ENCODE measurements around the gene MAD2L1. TPM values are rescaled to one million over a fixed set of nuclear protein-coding genes. Genes with fewer than 3 reads are reported as not detected.
A peak's percentile ranks its signal among the peaks of the same experiment; 100 is the strongest.
"Not testable (repeated sequence)": the region's sequence is repeated elsewhere in the genome, so short reads cannot be mapped to it uniquely, and the experiment has no call there.

The MAD2L1 gene
- total RNA-seq, 2 donors from 2014 or later = 37.8 to 43.6 TPM

DNA sequence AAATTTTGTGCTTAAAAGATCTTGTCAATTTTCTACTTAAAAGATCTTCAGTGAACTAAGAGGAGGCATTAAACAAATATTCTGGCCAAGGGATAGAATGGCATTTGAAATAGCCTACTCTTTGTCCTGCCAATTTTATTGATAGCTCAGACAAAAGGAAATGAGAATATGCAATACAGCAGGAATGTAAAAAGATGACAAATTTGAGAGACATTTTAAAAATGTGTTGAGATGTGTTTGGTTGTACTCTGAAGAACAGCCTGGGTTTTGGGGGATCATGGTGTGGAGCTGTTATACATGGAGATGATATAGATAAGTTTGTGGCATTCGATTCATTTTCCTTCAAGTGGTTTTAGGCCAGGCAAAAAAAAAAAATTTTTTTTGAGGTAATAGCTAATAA is 11.6 kb upstream of the MAD2L1 start:
- H3K9me3 Mint-ChIP-seq = no peaks in the 10 kb centered on the region
- H3K27ac Mint-ChIP-seq = no peak overlapping the region
- DNase-seq (ENCODE audit: low spot score) (no peak), ATAC-seq (no peak)
- no peaks in the 10 kb centered on the region for H3K36me3 Mint-ChIP-seq
- no peaks in the 10 kb centered on the region for H3K27me3 Mint-ChIP-seq
- H3K4me1 Mint-ChIP-seq (ENCODE audit: low read depth in 2 of 2) = no peaks in the 10 kb centered on the region
- no peak overlapping the region for H3K4me3 Mint-ChIP-seq

DNA sequence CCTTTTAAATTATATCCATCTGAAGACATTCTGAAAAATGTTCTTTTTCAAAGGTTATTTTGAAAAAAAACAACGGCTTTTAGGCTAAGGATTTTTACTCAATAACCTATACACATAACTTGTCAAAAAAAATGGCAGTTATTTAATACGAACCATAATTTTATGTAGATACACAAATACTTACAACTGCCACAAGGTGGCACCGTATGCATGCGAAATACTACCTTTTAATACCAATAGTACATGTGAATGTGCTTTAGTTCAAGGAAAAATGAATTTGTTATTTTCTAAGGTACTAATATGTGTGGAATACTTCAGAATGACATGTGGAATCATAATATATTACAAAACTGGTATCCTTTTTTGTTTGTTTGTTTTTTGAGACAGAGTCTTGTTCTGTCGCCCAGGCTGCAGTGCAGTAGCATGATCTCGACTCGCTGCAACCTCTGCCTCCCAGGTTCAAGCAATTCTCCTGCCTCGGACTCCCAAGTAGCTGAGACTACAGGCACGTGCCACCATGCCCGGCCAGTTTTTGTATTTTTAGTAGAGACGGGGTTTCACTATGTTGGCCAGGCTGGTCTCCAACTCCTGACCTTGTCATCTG is 4.6 kb upstream of the MAD2L1 start:
- Mint-ChIP-seq H3K4me3 (no peak overlapping the region), H3K27me3 (no peaks in the 10 kb centered on the region), H3K36me3 (no peaks in the 10 kb centered on the region), H3K27ac (no peak overlapping the region), H3K4me1 (ENCODE audit: low read depth in 2 of 2) (peaks cover 14 to 19% of the 10 kb centered on the region in 2 donors), H3K9me3 (no peaks in the 10 kb centered on the region)
- DNase-seq (ENCODE audit: low spot score) = peak; percentile 62
- no peak for ATAC-seq

DNA sequence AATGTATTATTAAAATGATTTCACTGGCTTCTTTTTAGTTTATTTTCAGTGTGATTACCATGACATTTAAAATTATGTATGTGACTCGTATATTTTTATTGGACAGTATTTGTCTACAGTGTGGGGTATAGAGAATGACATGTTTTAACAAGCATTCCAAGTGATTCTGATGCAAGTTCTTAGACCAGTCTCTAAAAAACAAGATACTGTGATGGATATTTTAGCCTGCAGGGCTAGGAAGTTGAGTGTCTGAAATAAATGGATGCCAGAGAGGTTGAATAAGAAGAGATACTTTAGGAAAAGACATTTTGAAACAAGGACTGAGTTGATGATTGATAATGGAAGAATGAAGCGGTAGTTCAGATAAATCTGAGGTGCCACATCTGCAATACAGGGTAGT is 3.5 kb upstream of the MAD2L1 start:
- Mint-ChIP-seq H3K27me3 (no peaks in the 10 kb centered on the region), H3K4me1 (ENCODE audit: low read depth in 2 of 2) (peaks cover 16 to 19% of the 10 kb centered on the region in 2 donors), H3K9me3 (no peaks in the 10 kb centered on the region), H3K27ac (no peak overlapping the region), H3K36me3 (no peaks in the 10 kb centered on the region), H3K4me3 (no peak overlapping the region)
- no peak for ATAC-seq
- DNase-seq (ENCODE audit: low spot score) = no peak

DNA sequence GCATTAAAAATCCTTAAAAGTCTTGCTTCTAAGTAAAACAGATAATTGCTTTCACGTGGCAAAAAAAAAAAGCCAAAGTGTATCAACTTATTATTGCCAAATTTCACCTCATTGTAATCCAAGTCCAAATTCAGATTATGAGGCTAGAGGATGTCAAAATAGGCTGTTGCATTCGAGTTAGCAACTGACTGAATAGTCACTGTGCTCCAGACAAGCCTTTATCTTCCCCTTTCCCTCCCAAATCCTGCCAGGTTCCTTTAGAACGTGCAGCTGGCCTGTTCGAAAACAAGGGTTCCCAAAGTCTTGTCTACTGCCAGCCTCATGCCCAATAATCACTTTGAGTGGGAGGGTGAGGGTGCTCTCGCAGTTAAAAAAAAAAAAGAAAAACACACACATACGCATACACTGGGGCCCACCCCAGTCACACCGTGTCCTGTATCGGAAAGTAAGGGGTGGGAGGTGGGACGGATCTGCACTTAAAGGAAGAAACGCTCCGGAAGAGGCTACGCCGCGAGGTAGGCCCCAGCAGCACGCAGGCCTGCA is 603 bp downstream of the MAD2L1 start:
- ATAC-seq (peak in 1 of 2 donors; percentile 74), DNase-seq (ENCODE audit: low spot score) (no peak)
- H3K4me3 Mint-ChIP-seq = peak overlapping the region; percentile 89
- peaks cover 12% of the 10 kb centered on the region for H3K36me3 Mint-ChIP-seq
- H3K27ac Mint-ChIP-seq = peak overlapping the region; percentile 95 to 98
- no peaks in the 10 kb centered on the region for H3K27me3 Mint-ChIP-seq
- peaks cover 25 to 39% of the 10 kb centered on the region in 2 donors for H3K4me1 Mint-ChIP-seq (ENCODE audit: low read depth in 2 of 2)
- H3K9me3 Mint-ChIP-seq = no peaks in the 10 kb centered on the region

DNA sequence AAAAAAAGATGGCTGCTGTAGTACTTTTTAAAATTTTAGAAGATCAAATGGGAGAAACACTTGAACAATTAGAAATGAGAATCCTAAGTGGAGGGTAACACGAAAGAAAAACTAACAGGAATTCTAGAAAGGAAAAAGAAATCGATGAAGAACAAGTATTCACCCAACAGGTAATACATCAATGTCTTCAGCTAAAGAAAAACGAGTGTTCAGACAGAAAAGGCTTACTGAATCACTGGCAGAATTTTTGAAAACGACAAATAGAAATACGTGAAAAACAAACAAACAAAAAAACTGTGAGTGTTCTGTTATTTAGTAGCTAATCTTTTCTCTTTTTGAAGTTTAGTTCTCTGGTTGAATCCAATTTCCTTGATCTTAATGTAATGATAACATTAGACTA is 1.8 kb downstream of the MAD2L1 start:
- peak overlapping the region; percentile 89 for H3K4me3 Mint-ChIP-seq
- no peaks in the 10 kb centered on the region for H3K27me3 Mint-ChIP-seq
- H3K9me3 Mint-ChIP-seq = no peaks in the 10 kb centered on the region
- peaks cover 12% of the 10 kb centered on the region for H3K36me3 Mint-ChIP-seq
- no peak for DNase-seq (ENCODE audit: low spot score)
- H3K4me1 Mint-ChIP-seq (ENCODE audit: low read depth in 2 of 2) = peaks cover 25 to 39% of the 10 kb centered on the region in 2 donors
- H3K27ac Mint-ChIP-seq = peak overlapping the region; percentile 24 to 59
- ATAC-seq = no peak

DNA sequence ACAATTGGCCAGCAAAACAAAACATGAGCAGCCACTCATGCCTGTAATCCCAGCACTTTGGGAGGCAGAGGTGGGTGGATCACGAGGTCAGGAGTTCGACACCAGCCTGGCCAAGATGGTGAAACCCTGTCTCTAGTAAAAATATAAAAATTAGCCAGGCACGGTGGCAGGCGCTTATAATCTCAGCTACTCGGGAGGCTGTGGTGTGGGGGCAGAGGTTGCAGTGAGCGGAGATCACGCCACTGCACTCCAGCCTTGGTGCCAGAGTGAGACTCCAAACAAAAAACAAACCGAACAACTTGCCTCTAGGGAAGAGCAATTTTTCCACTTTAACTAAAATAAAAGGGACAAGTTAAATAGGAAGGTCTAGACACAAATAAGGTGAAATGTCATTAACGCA is 2.9 kb downstream of the MAD2L1 start:
- H3K27me3 Mint-ChIP-seq; H3K9me3 Mint-ChIP-seq; DNase-seq (ENCODE audit: low spot score); ATAC-seq: not testable (repeated sequence)
- Mint-ChIP-seq H3K4me3 (peak overlapping the region; percentile 30), H3K27ac (peak overlapping the region; percentile 1), H3K36me3 (peaks cover 12% of the 10 kb centered on the region), H3K4me1 (ENCODE audit: low read depth in 2 of 2) (peaks cover 22 to 35% of the 10 kb centered on the region in 2 donors)

DNA sequence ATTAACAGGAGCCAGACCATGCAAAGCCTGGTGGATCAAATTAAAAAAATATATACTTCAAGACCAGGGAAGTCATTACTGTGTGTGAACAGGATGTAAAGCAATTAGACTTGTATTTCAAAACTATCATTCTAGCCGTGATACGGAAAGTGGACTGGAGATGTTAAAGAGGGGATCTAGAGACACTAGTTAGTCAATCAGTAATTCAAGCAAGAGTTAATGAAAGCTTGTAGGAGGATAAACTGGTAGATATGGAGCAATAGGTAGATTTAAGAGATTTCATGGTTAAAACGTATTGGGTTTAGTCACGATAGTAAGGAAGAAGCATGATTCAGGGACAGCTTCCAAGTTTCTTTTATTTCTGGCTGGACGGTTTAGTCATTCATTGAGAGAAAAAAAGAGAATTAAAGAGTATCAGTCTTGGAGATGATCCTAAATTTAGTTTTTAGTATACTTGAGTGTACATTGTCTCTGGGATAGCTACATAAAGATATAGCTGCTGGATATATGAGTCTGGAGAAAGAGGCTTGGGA is 3.9 kb downstream of the MAD2L1 start:
- Mint-ChIP-seq H3K27ac (peak overlapping the region in 1 of 2 donors; percentile 1), H3K9me3 (no peaks in the 10 kb centered on the region), H3K4me3 (peak overlapping the region; percentile 30), H3K36me3 (peaks cover 12% of the 10 kb centered on the region), H3K27me3 (no peaks in the 10 kb centered on the region), H3K4me1 (ENCODE audit: low read depth in 2 of 2) (peaks cover 17 to 27% of the 10 kb centered on the region in 2 donors)
- ATAC-seq (no peak), DNase-seq (ENCODE audit: low spot score) (no peak)

DNA sequence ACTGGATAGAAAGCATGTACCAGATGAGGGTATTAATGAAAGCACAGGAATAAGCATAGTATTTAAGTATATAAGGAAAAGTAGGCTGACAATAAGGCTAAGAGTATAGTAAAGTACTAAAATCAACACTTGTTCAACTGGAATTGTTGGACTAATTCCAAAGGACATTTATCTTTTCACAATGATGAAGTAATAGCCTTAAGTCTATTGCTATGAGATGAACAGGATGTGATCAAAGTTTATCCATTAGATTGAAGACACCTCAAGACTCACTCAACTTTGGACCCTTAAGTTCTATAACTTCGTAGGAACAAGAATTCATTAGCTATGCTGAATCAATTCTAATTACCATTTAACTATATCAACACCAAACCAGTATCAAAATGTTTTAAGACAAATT is 7.6 kb downstream of the MAD2L1 start:
- no peaks in the 10 kb centered on the region for H3K27me3 Mint-ChIP-seq
- no peak overlapping the region for H3K27ac Mint-ChIP-seq
- ATAC-seq (no peak), DNase-seq (ENCODE audit: low spot score) (no peak)
- H3K4me1 Mint-ChIP-seq (ENCODE audit: low read depth in 2 of 2) = peaks cover 4 to 12% of the 10 kb centered on the region in 2 donors
- H3K4me3 Mint-ChIP-seq = no peak overlapping the region
- H3K9me3 Mint-ChIP-seq = no peaks in the 10 kb centered on the region
- peaks cover 12% of the 10 kb centered on the region for H3K36me3 Mint-ChIP-seq

DNA sequence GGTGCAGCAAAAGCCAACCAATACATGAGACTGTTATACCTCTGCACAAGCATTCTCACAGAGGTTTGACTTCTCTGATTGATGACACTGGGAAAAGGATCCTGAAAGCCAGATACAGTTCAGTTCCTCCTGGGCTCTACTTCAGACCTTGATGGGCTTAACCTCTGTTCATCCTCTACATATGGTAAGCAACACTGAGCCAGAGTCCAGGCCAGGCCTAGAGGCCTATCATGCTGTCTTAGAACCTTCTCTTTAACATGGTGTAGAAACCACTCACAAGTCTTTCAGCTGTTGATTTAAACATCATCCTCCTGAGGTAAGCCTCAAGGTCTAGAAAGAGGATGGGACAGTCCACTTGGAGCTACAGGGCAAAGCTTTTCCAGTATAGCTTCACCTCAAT is 9.2 kb downstream of the MAD2L1 start:
- H3K27me3 Mint-ChIP-seq = no peaks in the 10 kb centered on the region
- peaks cover 6% of the 10 kb centered on the region for H3K36me3 Mint-ChIP-seq
- ATAC-seq (no peak), DNase-seq (ENCODE audit: low spot score) (no peak)
- H3K4me1 Mint-ChIP-seq (ENCODE audit: low read depth in 2 of 2) = peaks cover 0 to 6% of the 10 kb centered on the region in 2 donors
- H3K4me3 Mint-ChIP-seq = no peak overlapping the region
- H3K27ac Mint-ChIP-seq = no peak overlapping the region
- no peaks in the 10 kb centered on the region for H3K9me3 Mint-ChIP-seq

DNA sequence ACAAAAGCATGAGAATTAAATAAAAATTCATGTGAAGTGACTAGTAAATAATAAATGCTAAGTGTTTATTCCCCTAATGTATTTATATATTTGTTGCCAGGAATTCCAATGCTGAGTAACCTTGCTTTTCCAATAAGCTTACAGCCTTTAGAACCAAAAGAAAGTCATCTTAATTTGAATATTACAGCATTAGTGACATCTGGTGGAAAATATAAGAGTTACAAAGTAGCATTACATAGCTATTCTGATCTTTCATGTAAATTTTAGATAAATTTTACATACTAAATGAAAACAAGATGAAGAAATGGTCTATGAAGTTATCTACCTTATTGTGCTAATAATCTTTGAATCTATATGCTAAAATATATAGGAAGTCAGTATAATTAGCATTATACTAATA is 10.4 kb downstream of the MAD2L1 start:
- H3K36me3 Mint-ChIP-seq = no peaks in the 10 kb centered on the region
- no peaks in the 10 kb centered on the region for H3K4me1 Mint-ChIP-seq (ENCODE audit: low read depth in 2 of 2)
- H3K27me3 Mint-ChIP-seq = no peaks in the 10 kb centered on the region
- no peaks in the 10 kb centered on the region for H3K9me3 Mint-ChIP-seq
- H3K4me3 Mint-ChIP-seq = no peak overlapping the region
- no peak overlapping the region for H3K27ac Mint-ChIP-seq
- DNase-seq (ENCODE audit: low spot score) (no peak), ATAC-seq (no peak)

DNA sequence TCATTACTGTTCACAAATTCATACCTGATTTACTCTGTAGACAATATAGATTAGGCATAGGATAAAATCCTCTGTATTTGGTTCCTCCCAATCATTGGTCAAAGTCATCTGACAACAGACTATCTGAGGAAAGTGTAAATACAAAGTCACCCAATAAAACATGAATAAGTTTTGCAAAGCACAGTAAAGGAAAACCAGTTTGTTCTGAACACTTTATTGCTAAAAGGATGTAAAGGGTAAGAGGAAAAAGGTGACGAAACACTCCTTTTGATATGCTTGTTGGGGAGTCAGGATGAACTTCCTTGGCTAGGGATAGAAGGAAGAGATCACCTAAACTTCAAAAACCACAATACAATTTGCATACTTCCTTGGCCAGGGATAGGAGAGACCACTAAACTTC is 10.9 kb downstream of the MAD2L1 start:
- no peak for ATAC-seq
- Mint-ChIP-seq H3K27me3 (no peaks in the 10 kb centered on the region), H3K4me1 (ENCODE audit: low read depth in 2 of 2) (no peaks in the 10 kb centered on the region), H3K9me3 (no peaks in the 10 kb centered on the region), H3K27ac (no peak overlapping the region), H3K36me3 (no peaks in the 10 kb centered on the region), H3K4me3 (no peak overlapping the region)
- no peak for DNase-seq (ENCODE audit: low spot score)

DNA sequence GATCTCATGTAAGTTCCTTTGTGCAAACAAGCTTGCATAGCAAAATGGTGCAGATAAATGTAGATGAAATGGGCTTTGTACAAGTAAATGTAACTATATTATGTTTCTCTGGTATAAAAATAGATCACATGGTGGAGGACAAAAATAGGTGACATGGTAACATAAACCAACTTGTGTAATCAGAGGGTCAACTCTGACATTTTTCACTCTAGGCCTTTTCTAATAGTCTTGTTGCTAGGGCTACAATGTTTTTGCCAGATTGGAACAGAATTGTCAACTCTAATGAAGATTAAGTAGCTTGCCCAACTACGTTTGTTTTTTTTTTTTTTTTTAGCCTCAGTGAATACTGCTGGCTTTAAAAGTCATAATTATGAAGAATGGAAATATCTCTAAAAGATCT is 11.5 kb downstream of the MAD2L1 start:
- DNase-seq (ENCODE audit: low spot score) (no peak), ATAC-seq (no peak)
- Mint-ChIP-seq H3K36me3 (no peaks in the 10 kb centered on the region), H3K27me3 (no peaks in the 10 kb centered on the region), H3K4me3 (no peak overlapping the region), H3K27ac (no peak overlapping the region), H3K9me3 (no peaks in the 10 kb centered on the region), H3K4me1 (ENCODE audit: low read depth in 2 of 2) (no peaks in the 10 kb centered on the region)

DNA sequence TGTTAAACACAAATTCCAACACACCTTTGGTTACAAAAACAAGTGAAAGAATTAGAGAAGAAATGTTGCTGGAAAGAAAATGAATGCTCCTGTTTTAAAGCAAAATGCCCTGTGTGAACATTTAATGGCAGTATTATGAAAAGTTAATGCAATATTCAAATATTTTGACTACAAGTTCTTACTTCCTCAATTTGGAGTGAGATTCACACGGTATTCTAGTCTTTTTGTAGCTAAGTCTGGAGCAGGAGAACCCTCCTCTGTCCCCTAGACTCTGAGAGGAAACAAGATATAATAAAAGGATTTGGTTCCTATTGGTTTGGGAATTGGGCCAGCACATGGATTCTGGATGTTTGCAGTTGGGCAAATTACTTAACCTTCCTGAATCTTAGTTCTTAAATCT is 12.7 kb downstream of the MAD2L1 start:
- ATAC-seq (no peak), DNase-seq (ENCODE audit: low spot score) (no peak)
- H3K27me3 Mint-ChIP-seq = no peaks in the 10 kb centered on the region
- peaks cover 3 to 5% of the 10 kb centered on the region in 2 donors for H3K4me1 Mint-ChIP-seq (ENCODE audit: low read depth in 2 of 2)
- H3K36me3 Mint-ChIP-seq = no peaks in the 10 kb centered on the region
- H3K9me3 Mint-ChIP-seq = no peaks in the 10 kb centered on the region
- H3K27ac Mint-ChIP-seq = no peak overlapping the region
- no peak overlapping the region for H3K4me3 Mint-ChIP-seq

DNA sequence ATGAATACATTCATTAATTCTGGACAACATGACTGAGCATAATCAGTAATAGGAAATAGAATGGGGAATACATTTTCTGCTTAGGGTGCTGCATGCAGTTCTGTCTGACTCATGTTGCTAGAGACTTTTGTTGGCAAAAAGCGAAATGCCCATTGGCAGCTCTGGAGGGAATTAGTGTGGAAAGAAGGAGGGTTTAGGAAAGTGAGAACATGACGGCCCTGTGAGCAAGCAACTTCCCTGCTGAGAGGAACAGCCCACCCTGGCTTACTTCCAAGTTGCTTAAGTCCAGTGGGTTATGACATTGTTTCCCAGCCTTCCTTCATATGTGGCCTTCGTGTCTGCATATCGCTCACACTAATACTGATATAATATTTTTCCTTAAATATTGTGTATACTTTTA is 13.8 kb downstream of the MAD2L1 start:
- Mint-ChIP-seq H3K4me1 (ENCODE audit: low read depth in 2 of 2) (peaks cover 3 to 5% of the 10 kb centered on the region in 2 donors), H3K9me3 (no peaks in the 10 kb centered on the region), H3K36me3 (no peaks in the 10 kb centered on the region), H3K27me3 (no peaks in the 10 kb centered on the region), H3K27ac (no peak overlapping the region), H3K4me3 (no peak overlapping the region)
- no peak for DNase-seq (ENCODE audit: low spot score)
- ATAC-seq = no peak

DNA sequence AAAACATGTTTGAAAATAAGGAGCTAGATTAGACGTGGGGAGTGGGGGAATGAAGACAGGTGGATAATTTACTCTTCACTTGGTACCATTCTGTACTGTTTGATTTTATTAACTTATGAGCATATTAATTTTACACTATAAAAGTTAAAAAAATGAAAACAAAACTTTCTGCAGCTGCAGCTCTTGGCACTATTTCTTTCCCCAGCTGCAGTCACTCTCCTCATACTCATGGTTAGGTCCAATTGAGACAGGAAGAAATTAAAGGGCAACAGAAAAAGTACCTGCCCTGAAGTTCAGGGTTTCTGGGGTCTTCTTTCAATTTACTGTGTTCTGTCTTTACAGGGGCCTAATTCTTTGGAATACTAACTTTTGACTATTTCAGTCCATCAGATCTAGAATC is 15.4 kb downstream of the MAD2L1 start:
- no peaks in the 10 kb centered on the region for H3K9me3 Mint-ChIP-seq
- H3K36me3 Mint-ChIP-seq = no peaks in the 10 kb centered on the region
- H3K27ac Mint-ChIP-seq = no peak overlapping the region

More for the DNA sequence above, 15.4 kb downstream of the MAD2L1 start:
- Mint-ChIP-seq H3K27me3 (no peaks in the 10 kb centered on the region), H3K4me3 (no peak overlapping the region), H3K4me1 (ENCODE audit: low read depth in 2 of 2) (peaks cover 3 to 5% of the 10 kb centered on the region in 2 donors)
- no peak for DNase-seq (ENCODE audit: low spot score)
- ATAC-seq = no peak
